HCT116 (cell line): Measurements from ENCODE around the gene COL4A1. TPM values are rescaled to one million over a fixed set of nuclear protein-coding genes. Genes with fewer than 3 reads are reported as not detected.

ENCODE experiments used
- ATAC-seq: fragments of 200-7000 bp; cut with Tn5 transposase; 2 replicates; pipeline ENCODE4 v1.9.1; 2020; ENCODE audit warnings: mild to moderate bottlenecking, moderate library complexity
- BruUV-seq: library from RNA; stranded (reverse); fragments of 400-500 nt; replicated peaks from 2 replicates; lab custom pipeline; 2021; lab: Mats Ljungman, UMichigan
- CTCF ChIA-PET: fragments of 300-600 bp; sonication (Branson Sonifier 250); formaldehyde crosslinking; loops from one replicate; lab custom pipeline; 2021; ENCODE audit warnings: antibody characterized with exemption; lab: Charles Lee
- POLR2A ChIA-PET: fragments of 300-600, 350-600 bp; sonication (Branson Sonifier 250); formaldehyde crosslinking; loops from one replicate; lab custom pipeline; 2021; ENCODE audit warnings: antibody characterized with exemption; lab: Charles Lee
- RAD21 ChIA-PET, 2 experiments: fragments of 300-600 bp; sonication (Branson Sonifier 250); formaldehyde crosslinking; loops; one replicate each; lab custom pipeline; 2023; ENCODE audit warnings: low total read pairs in 2 of 2; ENCODE audit not compliant: uncharacterized antibody in 2 of 2, unreplicated experiment in 2 of 2, low non-redundant PET in 1 of 2; lab: Charles Lee
- DNase-seq: peaks from one replicate; pipeline ENCODE4 v3.0.0-alpha.2; 2010; ENCODE audit warnings: low read depth, low spot score
- H2AFZ ChIP-seq: fragments of 200-600 bp; shearing (Covaris generic), sonication (generic); 2 replicates; pipeline ENCODE4 v1.6.1; 2017; ENCODE audit warnings: low read depth, mixed run types, mixed read lengths, antibody characterized with exemption, low read length; ENCODE audit not compliant: poor library complexity, severe bottlenecking
- H3K27ac ChIP-seq: 2 replicates; pipeline ENCODE4 v1.5.1; 2012; ENCODE audit warnings: low read depth, low read length
- H3K27me3 ChIP-seq: fragments of 200-600 bp; sonication (generic); 2 replicates; pipeline ENCODE4 v1.6.1; 2016; ENCODE audit warnings: mixed run types, low read length, mixed read lengths; ENCODE audit not compliant: insufficient read depth
- H3K36me3 ChIP-seq, 2 experiments: fragments of 200-500 bp in 1 of 2; fragments of 200-600 bp in 1 of 2; sonication (Bioruptor generic) in 1 of 2; sonication (generic) in 1 of 2; 2 replicates each; pipeline versions ENCODE4 v1.5.1 to v1.6.1; 2014 to 2016; ENCODE audit warnings: low read length in 2 of 2, inconsistent platforms in 1 of 2, mixed read lengths in 1 of 2, mixed run types in 1 of 2; ENCODE audit not compliant: insufficient read depth in 2 of 2, control insufficient read depth in 1 of 2
- H3K4me1 ChIP-seq, 2 experiments: fragments of 200-600 bp in 1 of 2; sonication (generic) in 1 of 2; 2 replicates each; pipeline versions ENCODE4 v1.5.1 to v1.6.1; 2012 to 2017; ENCODE audit warnings: low read length in 2 of 2, inconsistent platforms in 1 of 2, mild to moderate bottlenecking in 1 of 2, mixed read lengths in 1 of 2, mixed run types in 1 of 2, moderate library complexity in 1 of 2; ENCODE audit not compliant: insufficient read depth in 2 of 2, control insufficient read depth in 1 of 2
- H3K4me2 ChIP-seq: fragments of 200-600 bp; sonication (generic); 2 replicates; pipeline ENCODE4 v1.6.1; 2017; ENCODE audit warnings: mixed run types, low read length, mixed read lengths
- H3K4me3 ChIP-seq, 2 experiments: fragments of 200-600 bp in 1 of 2; sonication (generic) in 1 of 2; replicated peaks in 1 of 2; 2 replicates each; pipeline ENCODE4 v1.5.1; 2011 to 2016; ENCODE audit warnings: low read length in 2 of 2, control low read depth in 1 of 2, low read depth in 1 of 2, mild to moderate bottlenecking in 1 of 2, mixed read lengths in 1 of 2, mixed run types in 1 of 2
- H3K79me2 ChIP-seq: fragments of 200-600 bp; sonication (generic); 2 replicates; pipeline ENCODE4 v1.6.1; 2017; ENCODE audit warnings: mild to moderate bottlenecking, mixed run types, low read length, moderate library complexity, mixed read lengths; ENCODE audit not compliant: insufficient read depth
- H3K9ac ChIP-seq: fragments of 200-600 bp; sonication (generic); 2 replicates; pipeline ENCODE4 v1.6.1; 2016; ENCODE audit warnings: low read length, mixed read lengths
- H3K9me2 ChIP-seq: fragments of 200-600 bp; sonication (generic), shearing (Covaris generic); 2 replicates; pipeline ENCODE4 v1.6.1; 2017; ENCODE audit warnings: mixed run types, mild to moderate bottlenecking, moderate library complexity; ENCODE audit not compliant: insufficient read depth
- H3K9me3 ChIP-seq, 2 experiments: fragments of 200-500 bp in 1 of 2; fragments of 200-600 bp in 1 of 2; sonication (Bioruptor generic) in 1 of 2; sonication (generic) in 1 of 2; 2 replicates each; pipeline ENCODE4 v1.6.1; 2014 to 2017; ENCODE audit warnings: low read length in 2 of 2, mixed read lengths in 2 of 2, inconsistent platforms in 1 of 2, low read depth in 1 of 2, mild to moderate bottlenecking in 1 of 2, mixed run types in 1 of 2, moderate library complexity in 1 of 2; ENCODE audit not compliant: control insufficient read depth in 1 of 2, insufficient read depth in 1 of 2
- H4K20me1 ChIP-seq: fragments of 200-600 bp; sonication (generic), shearing (Covaris generic); 2 replicates; pipeline ENCODE4 v1.6.1; 2017; ENCODE audit warnings: mixed run types, mild to moderate bottlenecking, moderate library complexity; ENCODE audit not compliant: insufficient read depth
- EGR1 ChIP-seq: IDR thresholded peaks from 2 replicates; pipeline ENCODE4 v1.6.1; 2012; ENCODE audit warnings: low read depth
- ELF1 ChIP-seq: IDR thresholded peaks from 2 replicates; pipeline ENCODE4 v1.6.1; 2012; ENCODE audit warnings: low read depth, borderline replicate concordance
- EZH2phosphoT487 ChIP-seq: fragments of 200-600 bp; IDR thresholded peaks from 2 replicates; pipeline ENCODE4 v1.6.1; 2018; ENCODE audit warnings: antibody characterized with exemption, borderline replicate concordance
- FOSL1 ChIP-seq: IDR thresholded peaks from 2 replicates; pipeline ENCODE4 v1.6.1; 2012; ENCODE audit warnings: low read depth
- POLR2A ChIP-seq: IDR thresholded peaks from 2 replicates; pipeline ENCODE4 v1.7.0; 2011; ENCODE audit warnings: borderline replicate concordance; ENCODE audit not compliant: insufficient read depth, insufficient read length; ENCODE audit errors: extremely low read depth
- REST ChIP-seq: IDR thresholded peaks from 2 replicates; pipeline ENCODE4 v1.6.1; 2012; ENCODE audit warnings: low read depth
- SIN3A ChIP-seq: IDR thresholded peaks from 2 replicates; pipeline ENCODE4 v1.6.1; 2012; ENCODE audit warnings: low read depth
- TCF7L2 ChIP-seq: IDR thresholded peaks from 2 replicates; pipeline ENCODE4 v1.7.0; 2011; ENCODE audit warnings: borderline replicate concordance, inconsistent platforms; ENCODE audit not compliant: insufficient read depth, insufficient read length; ENCODE audit errors: extremely low read depth
- YY1 ChIP-seq: IDR thresholded peaks from 2 replicates; pipeline ENCODE4 v1.6.1; 2011; ENCODE audit warnings: low read length, low read depth, moderate library complexity, mild to moderate bottlenecking; ENCODE audit not compliant: insufficient replicate concordance; ENCODE audit errors: extremely low read depth
- ZFX ChIP-seq: fragments of 450-650 bp; IDR thresholded peaks from 2 replicates; pipeline ENCODE4 v1.6.1; 2017
- ZNF274 ChIP-seq: fragments of 200-500 bp; sonication (Bioruptor generic); IDR thresholded peaks from 2 replicates; pipeline ENCODE4 v1.6.1; 2014; ENCODE audit warnings: mild to moderate bottlenecking, low read depth, low read length, inconsistent platforms
- intact Hi-C: fragments of 100-400 bp; cut with micrococcal nuclease; formaldehyde crosslinking; loops from 2 replicates; pipeline ENCODE4 v1.10.0; 2022
- total RNA-seq: library from RNA; stranded (reverse); gene quantifications from one replicate; pipeline ENCODE4 v1.2.1, GENCODE V29; 2021; ENCODE audit not compliant: unreplicated experiment
- TF ChIP-seq, protein P1 (sequence below): IDR thresholded peaks from 2 replicates; pipeline ENCODE4 v1.6.1; 2011; ENCODE audit warnings: mild to moderate bottlenecking, low read length, moderate library complexity; ENCODE audit not compliant: insufficient replicate concordance; ENCODE audit errors: extremely low read depth

Gene COL4A1
- total RNA-seq, 1 experiment from 2014 or later: 0.57 TPM

DNA sequence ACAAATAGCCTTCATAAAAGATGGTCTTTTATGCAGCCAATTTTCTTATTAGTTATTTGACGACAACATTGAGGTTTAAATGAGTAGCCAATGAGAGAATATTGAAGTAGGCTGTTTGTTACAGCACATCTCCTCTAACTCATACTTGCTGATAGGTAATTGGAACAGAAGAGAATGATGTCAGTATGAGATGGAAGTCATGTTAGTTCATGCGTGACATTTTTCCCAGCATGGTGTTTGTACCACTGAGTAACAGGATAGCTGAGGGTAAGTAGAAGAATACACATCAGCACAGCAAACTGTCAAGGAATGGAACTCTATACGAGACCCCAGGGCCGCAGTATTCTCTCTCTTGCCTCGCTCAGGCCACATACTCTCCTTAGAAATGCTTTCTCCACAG, 37.4 kb upstream of the COL4A1 start:
- Histone ChIP-seq H3K4me2 (no peak overlapping the region), H3K4me1 (peaks cover 22 to 41% of the 10 kb centered on the region in 2 experiments), H4K20me1 (no peaks in the 10 kb centered on the region), H3K79me2 (no peaks in the 10 kb centered on the region), H3K9me3 (no peaks in the 10 kb centered on the region), H3K4me3 (no peak overlapping the region), H3K27ac (no peak overlapping the region), H3K36me3 (no peaks in the 10 kb centered on the region), H2AFZ (no peak overlapping the region), H3K9ac (no peak overlapping the region), H3K27me3 (peaks cover 10% of the 10 kb centered on the region; the same call in 1 of the 2 replicates), H3K9me2 (no peaks in the 10 kb centered on the region)
- CTCF ChIA-PET: interaction anchor here (1.3 kb wide), 1 partner anchor 8 kb away, joined by 3 read pairs; no protein-coding TSS in a partner anchor
- RAD21 ChIA-PET: no interaction called here
- intact Hi-C loops: no loop called here
- no peak for ATAC-seq
- POLR2A ChIA-PET: no interaction called here
- TF ChIP-seq EZH2phosphoT487: no peak
- TF ChIP-seq EGR1: no peak
- TF ChIP-seq TCF7L2: no peak
- no peak for TF ChIP-seq POLR2A
- no peak for TF ChIP-seq ZNF274
- TF ChIP-seq, protein P1, sequence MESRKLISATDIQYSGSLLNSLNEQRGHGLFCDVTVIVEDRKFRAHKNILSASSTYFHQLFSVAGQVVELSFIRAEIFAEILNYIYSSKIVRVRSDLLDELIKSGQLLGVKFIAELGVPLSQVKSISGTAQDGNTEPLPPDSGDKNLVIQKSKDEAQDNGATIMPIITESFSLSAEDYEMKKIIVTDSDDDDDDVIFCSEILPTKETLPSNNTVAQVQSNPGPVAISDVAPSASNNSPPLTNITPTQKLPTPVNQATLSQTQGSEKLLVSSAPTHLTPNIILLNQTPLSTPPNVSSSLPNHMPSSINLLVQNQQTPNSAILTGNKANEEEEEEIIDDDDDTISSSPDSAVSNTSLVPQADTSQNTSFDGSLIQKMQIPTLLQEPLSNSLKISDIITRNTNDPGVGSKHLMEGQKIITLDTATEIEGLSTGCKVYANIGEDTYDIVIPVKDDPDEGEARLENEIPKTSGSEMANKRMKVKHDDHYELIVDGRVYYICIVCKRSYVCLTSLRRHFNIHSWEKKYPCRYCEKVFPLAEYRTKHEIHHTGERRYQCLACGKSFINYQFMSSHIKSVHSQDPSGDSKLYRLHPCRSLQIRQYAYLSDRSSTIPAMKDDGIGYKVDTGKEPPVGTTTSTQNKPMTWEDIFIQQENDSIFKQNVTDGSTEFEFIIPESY: no peak
- no peak for TF ChIP-seq YY1
- TF ChIP-seq FOSL1: no peak
- no peak for TF ChIP-seq REST
- no peak for TF ChIP-seq ELF1
- TF ChIP-seq ZFX: no peak
- TF ChIP-seq SIN3A: no peak
- no peak for DNase-seq
- BruUV-seq: no TSS peak
